Stimulated activated CD8-positive, alpha-beta memory T cell treated with anti-CD3 and anti-CD28 coated beads, Interleukin-2, amount 100 ng/mL, for 1 hour (primary cell): ENCODE data around the gene CORIN.

Experiments used
- DNase-seq, 2 donors: peaks; one replicate each; pipeline ENCODE4 v3.0.0-alpha.2; 2020; ENCODE audit warnings: low read depth in 2 of 2

The CORIN gene

DNA sequence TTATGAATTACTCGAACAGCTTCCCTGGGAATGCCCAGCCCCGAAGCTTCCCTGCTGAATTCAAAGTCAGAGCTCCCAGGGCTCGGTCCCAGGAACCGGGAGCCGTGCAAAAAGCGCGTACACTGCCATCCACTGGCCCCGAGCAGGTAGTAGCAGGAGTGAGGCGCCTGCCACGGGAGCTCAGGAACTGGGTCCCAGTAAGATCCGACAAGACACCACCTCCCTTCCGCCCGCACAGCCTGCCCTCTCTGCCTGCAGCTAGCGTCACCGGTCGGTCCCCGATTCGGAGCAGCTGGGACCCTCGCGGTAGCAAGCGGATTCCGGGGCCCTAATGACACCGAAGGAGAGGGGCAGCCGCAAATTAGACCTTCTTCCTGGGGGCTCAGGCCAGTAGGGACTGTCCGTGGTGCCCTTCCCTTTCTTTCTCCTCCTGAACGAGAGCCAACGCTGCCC, 1.2 kb downstream of the CORIN start:
- no peak for DNase-seq

DNA sequence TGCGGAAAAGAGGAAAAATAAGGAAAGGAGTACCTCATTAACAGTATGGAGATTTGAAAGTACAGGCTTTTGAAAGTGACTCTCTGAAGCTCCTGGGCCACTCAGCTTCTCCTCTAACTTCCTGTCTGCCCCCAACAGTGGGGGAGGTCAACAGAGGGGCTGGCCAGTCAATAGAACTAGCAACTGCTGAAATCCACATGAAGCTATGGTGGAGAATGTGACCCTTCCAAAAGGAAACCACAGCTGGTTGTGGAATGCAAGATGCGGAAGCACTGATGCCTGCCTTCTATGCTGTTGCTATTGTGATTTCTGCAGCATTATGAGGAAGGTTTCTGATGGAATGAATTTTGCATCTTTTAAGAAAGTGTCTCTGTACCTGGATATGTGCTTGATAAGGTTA, 2.4 kb downstream of the CORIN start:
- DNase-seq: no peak

DNA sequence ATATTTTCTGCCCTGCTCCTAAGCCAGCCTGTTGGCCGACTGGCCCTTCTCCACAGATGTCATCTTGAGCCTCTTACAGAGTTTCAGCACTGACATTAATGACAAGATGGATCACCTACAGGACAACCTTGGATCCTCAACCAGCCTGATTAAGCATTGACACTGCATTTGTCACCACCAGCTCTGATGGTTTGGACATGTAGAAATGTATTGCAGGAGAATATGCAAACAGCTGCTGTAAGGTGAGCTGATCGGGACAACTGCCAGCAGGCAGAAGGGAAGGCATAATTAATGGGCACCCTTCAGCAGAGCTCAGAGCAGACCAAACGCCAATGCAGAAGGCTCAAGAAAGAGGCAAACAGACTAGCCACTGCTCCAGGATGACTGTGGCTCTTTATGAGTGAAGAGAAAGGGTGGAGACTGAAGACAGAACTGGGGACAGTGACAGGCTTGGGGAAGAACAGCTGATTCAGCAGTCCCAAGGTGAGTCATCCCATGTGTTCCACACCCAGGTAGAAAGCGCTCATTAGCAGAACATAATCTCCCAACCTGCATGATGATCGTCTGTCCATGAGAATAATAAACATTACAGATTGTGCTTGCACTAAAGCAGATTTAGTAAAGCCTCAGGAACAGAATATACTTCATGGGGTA, 6.7 kb downstream of the CORIN start:
- DNase-seq: no peak

DNA sequence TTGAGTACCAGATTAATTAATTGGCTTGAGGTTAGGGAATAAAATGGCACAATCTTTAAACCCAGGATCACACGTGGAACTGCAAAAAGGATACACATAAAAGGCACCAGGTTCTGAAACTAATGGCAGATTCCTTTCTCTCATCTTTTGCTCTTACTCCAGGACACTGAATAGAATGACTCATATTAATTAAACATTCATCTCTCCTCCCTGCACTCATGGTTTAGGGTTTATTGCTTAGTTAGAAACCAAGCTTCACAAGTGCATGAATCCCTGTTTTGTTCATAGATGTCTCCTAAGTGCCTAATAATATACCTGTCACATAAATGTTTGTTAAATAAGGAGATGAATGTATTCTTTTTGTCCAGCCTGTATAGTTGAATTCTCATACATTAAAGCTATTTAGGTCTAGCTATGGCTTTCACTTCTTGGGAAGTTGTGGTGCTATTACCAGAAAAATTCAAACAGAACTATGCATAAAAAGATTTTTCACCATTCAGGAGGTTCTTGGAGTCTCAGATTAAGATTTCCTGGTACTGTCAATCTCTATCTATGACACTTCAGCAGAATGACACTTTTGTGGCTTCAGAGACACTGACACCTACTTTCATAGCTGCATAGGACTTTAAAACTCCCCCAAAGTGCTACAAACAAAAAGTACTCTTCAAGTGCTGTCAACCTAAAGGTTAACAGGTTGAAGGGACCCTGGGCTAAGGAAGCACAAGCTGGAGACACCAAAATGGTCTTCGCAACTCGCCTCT, 7.4 kb downstream of the CORIN start:
- DNase-seq: no peak

DNA sequence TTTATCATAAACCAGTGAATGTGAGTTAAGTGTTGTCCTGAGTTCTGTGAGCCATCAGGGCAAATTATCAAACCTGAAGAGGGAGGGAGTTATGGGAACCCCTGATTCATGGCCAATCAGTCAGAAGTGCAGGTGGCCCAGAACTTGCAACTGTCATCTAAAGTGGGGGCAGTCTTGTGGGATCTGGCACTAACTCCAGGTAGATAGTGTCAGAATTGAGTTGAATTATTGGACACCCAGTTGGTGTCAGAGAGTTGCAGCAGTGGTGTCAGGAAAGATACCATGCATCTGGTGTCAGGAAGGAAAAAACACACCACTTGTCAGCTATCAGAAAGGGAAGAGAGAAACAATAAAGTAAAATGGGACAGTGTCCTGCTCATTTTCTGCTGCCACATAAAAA, 8.4 kb downstream of the CORIN start:
- no peak for DNase-seq

DNA sequence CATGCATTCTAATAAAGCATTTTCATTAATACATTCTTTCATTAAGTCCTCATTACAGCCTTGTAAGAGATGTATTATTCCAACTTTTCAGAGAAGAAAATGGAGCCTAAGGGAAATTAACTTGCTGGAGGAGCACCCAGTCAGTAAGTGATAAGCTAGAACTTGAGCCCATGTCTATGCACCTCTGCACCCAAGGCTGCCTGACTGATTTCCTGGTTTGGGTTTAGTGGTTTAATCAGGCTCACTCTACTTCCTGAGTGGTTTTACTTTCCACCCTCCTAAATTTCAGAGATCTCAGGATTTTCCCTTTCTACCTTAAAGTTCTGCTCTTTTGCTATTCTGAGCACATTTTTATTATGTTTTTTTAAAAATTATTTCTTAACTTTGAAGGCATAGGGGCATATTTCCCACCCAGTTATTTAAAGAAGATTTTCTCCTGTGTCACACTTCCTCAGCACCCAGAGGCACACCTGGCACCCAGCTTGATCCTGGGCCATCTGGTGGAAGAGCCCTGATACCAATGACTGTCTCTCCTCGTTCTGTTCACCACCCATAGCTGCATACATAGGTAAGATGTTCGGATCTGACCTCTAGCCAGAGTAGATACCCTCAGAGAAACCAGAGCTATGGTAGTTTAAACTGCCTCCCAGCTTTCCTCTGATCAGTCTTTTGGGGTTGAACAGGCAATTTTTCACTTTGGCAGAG, 10.4 kb downstream of the CORIN start:
- DNase-seq: no peak

DNA sequence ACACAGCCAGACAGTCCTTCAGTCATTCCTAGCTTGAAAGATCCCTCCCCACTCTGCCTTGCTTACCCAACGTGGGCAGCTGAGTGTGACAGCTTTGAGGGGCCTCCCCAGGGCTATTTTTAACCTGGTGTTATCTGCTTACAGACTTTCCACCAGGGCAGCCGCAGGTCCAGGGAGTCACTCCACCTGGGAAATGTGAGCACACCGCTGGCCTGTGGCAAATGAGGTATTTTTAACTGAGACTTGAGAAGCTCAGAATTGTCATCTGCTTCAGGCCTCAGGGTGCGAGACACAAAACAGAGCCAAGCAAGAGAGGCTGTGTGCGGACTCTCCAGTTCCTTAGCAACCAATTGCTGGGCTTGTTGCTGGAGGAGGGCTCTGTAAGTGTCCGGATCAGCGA, 13.0 kb downstream of the CORIN start:
- DNase-seq: no peak

DNA sequence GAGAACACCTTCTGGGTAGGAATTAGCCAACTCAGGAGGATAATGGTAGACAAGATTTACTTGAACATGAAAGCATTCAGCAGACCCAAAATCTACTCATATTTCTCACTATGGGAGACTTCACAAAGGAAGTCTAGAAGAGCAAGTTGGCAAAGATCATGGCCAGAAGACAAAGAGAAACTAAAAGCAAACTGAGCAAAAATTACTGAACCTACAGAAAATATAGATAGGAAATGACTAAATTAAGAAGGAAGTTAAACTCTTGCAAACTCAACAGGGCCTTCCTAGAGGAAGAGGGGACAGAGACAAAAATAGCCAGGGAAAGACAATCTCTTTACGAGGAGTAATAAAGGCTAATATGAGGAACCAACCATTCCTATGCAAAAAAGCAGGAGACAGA, 18.7 kb downstream of the CORIN start:
- DNase-seq: no peak

DNA sequence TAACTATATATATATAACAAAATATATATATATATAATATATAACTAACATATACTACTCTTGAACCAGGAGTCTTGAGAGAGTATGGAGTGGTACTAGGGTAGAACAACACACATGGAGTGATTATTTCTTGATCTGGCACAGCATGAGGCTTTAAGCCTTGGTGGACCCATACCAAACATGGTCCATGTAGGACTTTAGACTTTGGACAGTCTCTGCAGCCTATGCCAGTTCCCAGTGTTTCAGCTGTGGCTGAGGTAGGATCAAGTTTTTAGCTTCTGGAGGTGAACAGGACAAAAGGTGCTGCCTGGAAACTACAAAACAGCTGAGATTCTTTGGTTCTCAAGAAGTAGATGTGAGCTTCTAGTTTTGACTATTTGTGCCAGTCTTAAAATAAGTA, 20.6 kb downstream of the CORIN start:
- no peak for DNase-seq

DNA sequence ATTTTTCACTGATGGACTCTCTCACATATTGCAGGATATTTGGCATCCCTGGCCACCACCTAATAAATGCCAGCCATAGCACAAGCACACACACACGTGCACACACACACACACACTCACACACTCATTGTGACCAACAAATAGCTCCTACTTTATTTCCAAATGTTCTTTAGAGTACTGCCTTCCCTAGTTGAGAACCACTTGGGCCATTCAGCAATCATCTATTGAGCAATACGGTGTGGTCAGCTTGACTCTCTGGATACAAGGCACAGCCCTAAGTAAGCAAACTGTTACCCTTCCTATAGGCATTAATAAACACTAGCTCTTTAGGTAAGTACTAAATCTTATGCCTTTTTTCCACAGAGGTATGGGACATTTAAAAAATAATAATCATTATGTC, 21.1 kb downstream of the CORIN start:
- DNase-seq: no peak

DNA sequence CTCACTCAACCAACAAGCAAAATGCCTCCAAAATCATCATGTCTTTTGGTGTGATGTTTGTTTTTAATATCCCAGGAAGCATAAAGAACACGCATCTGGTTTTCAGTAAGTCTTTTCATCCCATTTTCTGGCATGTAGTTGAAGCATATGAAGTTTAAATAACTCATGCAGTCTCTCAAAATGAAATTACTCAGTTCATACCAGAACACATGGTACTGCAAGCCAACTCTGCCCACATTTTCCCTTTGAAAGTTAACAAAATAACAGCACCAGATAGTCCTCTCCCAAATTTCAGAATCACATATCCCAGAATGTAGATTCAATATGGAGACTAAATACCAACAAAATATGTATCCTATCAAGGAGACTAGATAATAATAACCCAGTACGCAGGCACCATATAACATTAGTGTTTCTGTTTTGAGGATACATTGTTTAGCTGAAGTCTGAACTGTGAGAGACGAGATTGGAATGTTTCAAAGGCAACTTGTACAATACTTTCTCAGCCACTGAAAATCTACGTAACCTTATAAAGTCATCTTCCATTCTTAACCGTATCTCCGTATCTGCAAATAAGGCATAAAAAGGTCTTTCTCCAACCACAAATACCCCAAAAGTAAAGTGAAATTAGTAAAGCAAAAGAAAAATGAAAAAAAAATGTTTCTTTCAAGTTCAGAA, 23.1 kb downstream of the CORIN start:
- DNase-seq: no peak

DNA sequence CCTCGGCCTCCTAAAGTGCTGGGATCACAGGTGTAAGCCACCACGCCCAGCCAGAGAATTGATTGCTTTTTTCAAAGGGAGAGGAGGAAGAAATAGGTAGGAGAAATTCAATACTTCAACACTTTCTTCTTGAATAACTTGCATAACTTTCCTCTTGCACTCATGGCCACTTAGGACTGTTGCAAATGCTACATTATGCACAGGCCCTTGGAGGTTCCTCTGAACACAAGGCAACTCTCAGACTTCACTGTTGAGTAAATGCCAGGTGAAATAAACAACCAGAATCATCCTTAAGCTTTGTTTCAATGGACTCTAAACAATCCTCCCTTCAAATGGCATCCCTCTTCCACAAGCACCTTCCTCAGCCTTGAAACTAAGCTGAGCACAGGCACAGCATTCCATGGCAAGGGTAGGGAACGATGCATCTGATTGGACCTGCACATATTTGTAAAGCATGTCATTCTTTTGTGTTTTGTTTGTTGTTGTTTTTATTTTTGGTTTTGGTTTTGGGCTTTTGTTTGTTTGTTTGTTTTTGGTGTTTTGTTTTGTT, 28.1 kb downstream of the CORIN start:
- no peak for DNase-seq

DNA sequence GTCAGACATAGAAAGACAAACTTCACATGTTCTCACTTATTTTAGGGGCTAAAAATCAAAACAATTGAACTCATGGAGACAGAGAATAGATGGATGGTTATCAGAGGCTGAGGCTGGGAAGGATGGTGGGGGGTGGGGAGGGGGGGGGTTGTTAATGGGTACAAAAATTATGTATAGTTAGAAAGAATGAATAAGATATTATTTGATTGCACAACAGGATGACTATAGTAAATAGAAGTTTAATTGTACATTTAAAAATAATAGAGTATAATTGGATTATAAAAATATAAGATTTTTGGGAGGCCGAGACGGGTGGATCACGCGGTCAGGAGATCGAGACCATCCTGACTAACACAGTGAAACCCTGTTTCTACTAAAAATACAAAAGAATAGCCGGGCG, 33.3 kb downstream of the CORIN start:
- no peak for DNase-seq

DNA sequence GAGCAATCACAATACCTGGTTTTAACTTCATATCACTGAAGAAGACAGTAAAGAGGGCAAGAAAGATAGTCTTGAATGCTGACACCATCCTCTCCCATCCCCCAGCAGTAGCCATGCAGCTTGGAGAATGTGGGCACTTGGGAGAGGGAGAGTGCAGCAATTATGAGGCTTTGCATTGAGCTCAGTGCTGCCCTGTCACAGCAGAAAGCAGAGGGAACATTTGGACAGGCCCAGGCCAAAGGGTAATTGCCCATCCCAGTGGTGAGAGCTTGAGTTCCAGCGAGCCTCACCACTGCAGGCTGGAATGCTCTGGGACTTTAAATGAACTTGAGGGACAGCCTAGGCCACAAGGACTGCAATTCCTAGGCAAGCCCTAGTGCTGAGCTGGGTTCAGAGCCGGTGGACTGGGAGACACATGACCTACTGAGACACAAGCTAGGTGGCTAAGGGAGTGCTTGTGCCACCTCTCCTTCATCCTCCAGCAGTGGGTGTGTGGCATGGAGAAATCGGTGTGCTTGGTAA, 36.3 kb downstream of the CORIN start:
- no peak for DNase-seq

DNA sequence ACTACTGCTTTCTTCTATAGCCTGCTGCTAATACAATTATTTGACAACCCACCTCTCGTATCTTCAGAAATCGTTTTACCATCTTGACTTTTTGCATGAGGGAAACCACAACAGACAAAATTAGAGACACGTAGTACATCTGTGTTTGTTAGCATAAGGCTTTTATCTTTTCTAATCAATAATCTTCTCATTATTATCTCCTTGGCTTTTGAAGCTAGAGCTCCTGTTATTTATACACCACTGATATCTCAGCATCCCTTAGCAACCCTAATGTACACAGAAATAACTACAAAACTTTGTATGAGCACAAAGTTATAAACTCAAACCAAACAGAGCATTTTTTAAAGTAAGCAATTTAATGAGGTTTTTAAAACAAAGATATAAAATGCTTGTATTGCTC, 39.7 kb downstream of the CORIN start:
- DNase-seq: no peak

DNA sequence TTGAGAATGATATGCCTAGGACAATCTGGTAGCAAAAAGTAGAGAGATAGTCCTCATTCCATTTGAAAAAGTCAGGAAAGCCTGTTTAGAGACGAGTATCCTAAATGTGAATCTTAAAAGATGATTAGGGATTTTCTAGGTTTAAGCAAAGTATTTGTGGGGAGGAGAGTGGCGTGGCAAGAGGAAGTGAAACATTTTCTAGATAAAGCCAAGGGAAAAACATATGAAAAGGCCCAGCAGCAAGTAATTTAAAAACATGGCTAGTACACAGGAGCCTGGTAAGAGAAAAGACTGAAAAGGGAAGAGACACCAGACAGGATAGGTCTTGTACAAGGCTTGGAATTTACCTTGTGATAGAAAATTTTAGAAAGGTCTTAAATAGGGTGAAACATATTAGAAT, 45.9 kb downstream of the CORIN start:
- DNase-seq: no peak

DNA sequence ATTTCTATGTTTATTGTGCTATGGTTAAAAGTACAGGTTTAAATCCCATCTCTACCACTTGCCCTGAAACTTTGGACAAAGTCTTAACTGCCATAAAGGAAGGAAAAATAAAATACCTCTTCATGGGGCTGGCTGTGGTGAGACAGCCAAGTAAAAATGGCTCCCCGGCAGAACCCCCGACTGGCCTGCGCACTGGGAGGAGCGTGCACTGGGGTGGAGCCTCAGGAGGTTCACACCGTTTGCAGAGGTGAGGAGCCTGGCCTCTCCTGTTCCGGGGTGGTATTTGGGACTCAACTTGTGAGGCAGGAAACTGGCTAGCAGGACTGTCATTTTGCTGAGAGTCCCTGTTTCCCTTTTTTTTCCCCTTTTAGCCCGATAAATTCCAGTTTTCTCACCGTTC, 47.8 kb downstream of the CORIN start:
- DNase-seq: no peak

DNA sequence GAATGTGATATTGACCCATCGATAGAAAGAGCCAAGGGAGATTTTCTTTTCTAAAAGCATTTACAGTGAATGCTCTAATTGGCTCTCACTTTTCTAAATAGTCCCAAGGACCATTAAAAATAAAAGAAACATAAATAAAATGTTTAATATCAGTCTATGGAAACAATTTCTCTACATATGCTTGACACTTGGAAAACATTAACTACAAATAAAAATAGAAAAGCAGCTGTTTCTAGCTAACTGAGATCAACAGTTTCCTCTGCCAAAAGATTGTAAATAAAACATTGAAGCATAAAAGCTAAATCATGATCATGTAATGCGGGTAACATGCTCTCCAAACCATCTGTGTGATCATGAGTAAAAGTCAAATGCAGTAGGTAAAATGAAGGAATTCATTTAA, 49.7 kb downstream of the CORIN start:
- DNase-seq: no peak

DNA sequence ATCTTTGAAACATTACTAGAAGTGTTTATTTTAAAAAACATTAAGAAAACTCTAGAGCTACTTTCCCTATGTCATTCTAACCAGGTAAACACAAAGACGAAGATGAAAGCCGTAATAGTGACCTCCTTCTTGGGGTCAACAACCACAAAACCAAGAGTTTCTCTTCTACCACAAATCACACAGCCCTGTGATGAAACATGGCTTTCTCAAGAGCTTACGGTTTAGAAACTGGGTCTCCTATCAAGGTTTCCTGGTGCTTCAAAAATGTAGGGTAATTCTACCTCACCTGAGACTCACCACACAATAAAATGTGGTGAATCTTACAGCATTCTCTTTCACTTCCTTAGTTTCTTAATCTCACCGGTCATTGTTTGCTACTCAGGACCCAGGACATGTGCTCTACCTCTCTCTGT, 50.9 kb downstream of the CORIN start:
- DNase-seq: no peak

DNA sequence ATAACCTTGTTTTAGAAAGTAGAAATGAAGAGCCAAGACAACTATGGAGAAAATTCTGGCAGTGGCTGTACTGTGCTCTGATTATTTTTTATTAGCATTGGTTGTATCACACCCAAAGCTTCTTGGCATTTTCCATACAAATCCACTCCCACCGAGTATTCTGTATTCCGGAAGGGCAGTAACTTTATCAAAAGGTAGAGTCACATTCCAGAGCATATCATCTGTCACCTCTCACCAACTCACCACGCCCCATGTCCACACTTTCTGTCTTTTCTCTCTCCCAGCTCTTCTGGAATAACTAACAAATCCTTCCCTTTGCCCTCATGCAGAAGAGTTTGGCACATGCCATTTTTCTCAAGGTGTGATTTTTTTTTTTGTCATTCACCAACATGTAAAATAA, 52.7 kb downstream of the CORIN start:
- no peak for DNase-seq

DNA sequence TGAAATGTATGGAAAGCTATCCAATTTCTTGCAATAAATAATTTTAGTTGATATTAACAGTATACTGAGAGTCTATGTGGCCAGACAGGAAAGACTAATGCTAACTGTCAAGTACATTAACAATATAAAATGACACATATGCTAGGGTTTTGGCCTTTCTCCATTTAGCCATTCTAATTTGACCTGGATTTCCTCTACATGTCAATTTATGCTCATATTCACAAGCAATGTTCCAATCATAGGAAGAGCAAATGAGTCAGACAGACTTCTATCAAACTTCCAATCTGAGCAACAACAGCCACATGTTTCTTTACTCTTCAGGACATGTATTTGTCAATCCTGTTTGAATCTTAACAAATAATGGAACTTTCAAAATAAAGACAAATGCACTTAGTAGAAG, 53.6 kb downstream of the CORIN start:
- no peak for DNase-seq

DNA sequence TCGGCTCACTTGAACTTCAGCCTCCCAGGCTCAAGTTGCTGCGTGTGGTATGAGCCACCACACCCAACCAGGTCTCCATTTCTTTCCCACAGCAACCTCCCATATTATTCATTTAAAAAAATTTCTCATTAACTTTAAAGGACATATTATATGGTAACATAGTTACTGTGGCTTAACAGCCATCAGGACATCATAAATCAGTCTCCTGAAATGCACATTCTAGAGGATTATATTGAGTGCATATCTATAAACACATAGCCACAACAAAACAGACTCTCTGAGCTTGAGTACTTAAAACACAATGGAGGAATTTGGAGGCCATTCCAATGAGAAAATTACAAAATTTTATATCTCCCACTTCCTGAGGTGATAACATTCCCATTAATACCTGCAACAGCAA, 61.5 kb downstream of the CORIN start:
- no peak for DNase-seq
